Fibroblast of the aortic adventitia (primary cell): Measurements from ENCODE around the gene UPK1B. TPM values are rescaled to one million over a fixed set of nuclear protein-coding genes. Genes with fewer than 3 reads are reported as not detected.
A peak's percentile ranks its signal among the peaks of the same experiment; 100 is the strongest.
"Not testable (repeated sequence)": the region's sequence is repeated elsewhere in the genome, so short reads cannot be mapped to it uniquely, and the experiment has no call there.

Experiments
- DNase-seq: peaks from one replicate; pipeline ENCODE4 v3.0.0-alpha.2; 2010; ENCODE audit warnings: low read depth
- H3K4me3 ChIP-seq: 2 replicates; pipeline ENCODE4 v1.5.1; 2011; ENCODE audit warnings: low read depth, mild to moderate bottlenecking, control low read depth, low read length, moderate library complexity
- total RNA-seq: library from RNA; depleted of rRNA; stranded (reverse); fragments of >200 nt; gene quantifications from 2 replicates; pipeline ENCODE4 v1.2.3, GENCODE V29; 2012; ENCODE audit warnings: low replicate concordance
- TF ChIP-seq, protein P1 (sequence below): IDR thresholded peaks from 2 replicates; pipeline ENCODE4 v1.5.1; 2011; ENCODE audit warnings: mild to moderate bottlenecking, low read length, control low read depth, inconsistent platforms; ENCODE audit not compliant: insufficient read depth

The UPK1B gene
- total RNA-seq, 1 donor = 0.09 TPM

- H3K4me3 ChIP-seq = no peak overlapping the region
- no peak for DNase-seq
- TF ChIP-seq, protein P1, sequence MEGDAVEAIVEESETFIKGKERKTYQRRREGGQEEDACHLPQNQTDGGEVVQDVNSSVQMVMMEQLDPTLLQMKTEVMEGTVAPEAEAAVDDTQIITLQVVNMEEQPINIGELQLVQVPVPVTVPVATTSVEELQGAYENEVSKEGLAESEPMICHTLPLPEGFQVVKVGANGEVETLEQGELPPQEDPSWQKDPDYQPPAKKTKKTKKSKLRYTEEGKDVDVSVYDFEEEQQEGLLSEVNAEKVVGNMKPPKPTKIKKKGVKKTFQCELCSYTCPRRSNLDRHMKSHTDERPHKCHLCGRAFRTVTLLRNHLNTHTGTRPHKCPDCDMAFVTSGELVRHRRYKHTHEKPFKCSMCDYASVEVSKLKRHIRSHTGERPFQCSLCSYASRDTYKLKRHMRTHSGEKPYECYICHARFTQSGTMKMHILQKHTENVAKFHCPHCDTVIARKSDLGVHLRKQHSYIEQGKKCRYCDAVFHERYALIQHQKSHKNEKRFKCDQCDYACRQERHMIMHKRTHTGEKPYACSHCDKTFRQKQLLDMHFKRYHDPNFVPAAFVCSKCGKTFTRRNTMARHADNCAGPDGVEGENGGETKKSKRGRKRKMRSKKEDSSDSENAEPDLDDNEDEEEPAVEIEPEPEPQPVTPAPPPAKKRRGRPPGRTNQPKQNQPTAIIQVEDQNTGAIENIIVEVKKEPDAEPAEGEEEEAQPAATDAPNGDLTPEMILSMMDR = no peak
These were observed 15.4 kb upstream of the UPK1B start for GRCh38 chr3:119157971-119158370.

GRCh38 chr3:119160361-119160760 lies 13.0 kb upstream of the UPK1B start:
- TF ChIP-seq, protein P1 = no peak
- DNase-seq = no peak
- no peak overlapping the region for H3K4me3 ChIP-seq

- TF ChIP-seq, protein P1 = no peak
- H3K4me3 ChIP-seq = no peak overlapping the region
- no peak for DNase-seq
These were observed 12.6 kb upstream of the UPK1B start for GRCh38 chr3:119160815-119161214.

- no peak overlapping the region for H3K4me3 ChIP-seq
- no peak for DNase-seq
- TF ChIP-seq, protein P1 = no peak
These were observed 12.2 kb upstream of the UPK1B start for GRCh38 chr3:119161240-119161639.

- not testable (repeated sequence) for H3K4me3 ChIP-seq, DNase-seq
These were observed 8.7 kb upstream of the UPK1B start for GRCh38 chr3:119164745-119165144.

- no peak overlapping the region for H3K4me3 ChIP-seq
These were observed 2.6 kb upstream of the UPK1B start for GRCh38 chr3:119170821-119171220.

GRCh38 chr3:119175872-119176756 lies 2.7 kb downstream of the UPK1B start:
- TF ChIP-seq, protein P1 = no peak
- no peak overlapping the region for H3K4me3 ChIP-seq
- peak; percentile 74 for DNase-seq

More at GRCh38 chr3:119170821-119171220, 2.6 kb upstream of the UPK1B start:
- TF ChIP-seq, protein P1 = no peak
- DNase-seq = no peak
